Measurements from ENCODE around the gene FOXK1. TPM values are rescaled to one million over a fixed set of nuclear protein-coding genes. Genes with fewer than 3 reads are reported as not detected.

The FOXK1 gene
- total RNA-seq, 5 donors from 2014 or later (not counting 1 experiment from before 2014, with no cell fraction given) = 63.9 to 79.7 (median 74.2) TPM

GRCh38 chr7:4653771-4654170, 28.3 kb upstream of the FOXK1 start:
- Histone ChIP-seq H3K4me3 (ENCODE audit: control insufficient read depth in 1 of 2, extremely low read depth in 1 of 2, low read length in 1 of 2) (no peak overlapping the region), H3K27me3 (replicated peaks in 1 of 2; ENCODE audit: control insufficient read depth in 2 of 2, extremely low read depth in 1 of 2, insufficient read depth in 2 of 2, low read length in 1 of 2) (peaks cover 0 to 12% of the 10 kb centered on the region in 2 experiments), H3K27ac (ENCODE audit: low read length) (no peak overlapping the region), H3K36me3 (ENCODE audit: control insufficient read depth in 2 of 2, extremely low read depth in 1 of 2, insufficient read depth in 1 of 2, low read length in 1 of 2) (no peaks in the 10 kb centered on the region), H3K4me1 (ENCODE audit: control insufficient read depth in 1 of 2, extremely low read depth in 1 of 2, insufficient read depth in 2 of 2, low read length in 2 of 2) (no peaks in the 10 kb centered on the region), H3K9me3 (peaks cover 7% of the 10 kb centered on the region)
- Mint-ChIP-seq H3K27ac (no peak overlapping the region), H3K4me3 (no peak overlapping the region), H3K36me3 (peaks cover 3% of the 10 kb centered on the region), H3K9me3 (peaks cover 0 to 5% (median 0%) of the 10 kb centered on the region in 3 donors), H3K4me1 (no peaks in the 10 kb centered on the region), H3K27me3 (peaks cover 8% of the 10 kb centered on the region in 2 donors)
- DNase-seq (no peak), ATAC-seq (replicated peaks in 1 of 4) (no peak)
- CTCF ChIA-PET = interaction anchor here (0.6 to 0.7 kb wide), 2 partner anchors 57 to 1180 kb away, joined by 6 to 7 read pairs; no protein-coding TSS in a partner anchor
- POLR2A ChIA-PET = interaction anchor here in 1 of 2 donors (0.7 kb wide), 1 partner anchor 402 kb away, joined by 3 read pairs; no protein-coding TSS in a partner anchor
- no CpG with 5 or more reads among the region's 5 CpGs for WGBS (ENCODE audit: insufficient coverage)

GRCh38 chr7:4655311-4655710, 26.8 kb upstream of the FOXK1 start:
- no CpG with 5 or more reads among the region's 2 CpGs for WGBS (ENCODE audit: insufficient coverage)
- CTCF ChIA-PET = no interaction called here
- POLR2A ChIA-PET = no interaction called here
- H3K4me3 Mint-ChIP-seq = no peak overlapping the region
- H3K36me3 ChIP-seq (ENCODE audit: control insufficient read depth in 2 of 2, extremely low read depth in 1 of 2, insufficient read depth in 1 of 2, low read length in 1 of 2) = no peaks in the 10 kb centered on the region
- no peak for DNase-seq
- peaks cover 8% of the 10 kb centered on the region in 2 donors for H3K27me3 Mint-ChIP-seq
- H3K27ac ChIP-seq (ENCODE audit: low read length) = no peak overlapping the region
- no peak for ATAC-seq (replicated peaks in 1 of 4)
- peaks cover 7% of the 10 kb centered on the region for H3K36me3 Mint-ChIP-seq
- peaks cover 9% of the 10 kb centered on the region for H3K9me3 ChIP-seq
- H3K27me3 ChIP-seq (replicated peaks in 1 of 2; ENCODE audit: control insufficient read depth in 2 of 2, extremely low read depth in 1 of 2, insufficient read depth in 2 of 2, low read length in 1 of 2) = peaks cover 0 to 14% of the 10 kb centered on the region in 2 experiments
- no peaks in the 10 kb centered on the region for H3K4me1 ChIP-seq (ENCODE audit: control insufficient read depth in 1 of 2, extremely low read depth in 1 of 2, insufficient read depth in 2 of 2, low read length in 2 of 2)
- H3K9me3 Mint-ChIP-seq = peaks cover 6 to 14% (median 8%) of the 10 kb centered on the region in 3 donors
- H3K4me3 ChIP-seq (ENCODE audit: control insufficient read depth in 1 of 2, extremely low read depth in 1 of 2, low read length in 1 of 2) = no peak overlapping the region
- peaks cover 0 to 3% (median 0%) of the 10 kb centered on the region in 3 donors for H3K4me1 Mint-ChIP-seq
- no peak overlapping the region for H3K27ac Mint-ChIP-seq

GRCh38 chr7:4655896-4656295, 26.2 kb upstream of the FOXK1 start:
- peaks cover 0 to 3% (median 0%) of the 10 kb centered on the region in 3 donors for H3K4me1 Mint-ChIP-seq
- Histone ChIP-seq H3K9me3 (peaks cover 9% of the 10 kb centered on the region), H3K4me3 (ENCODE audit: control insufficient read depth in 1 of 2, extremely low read depth in 1 of 2, low read length in 1 of 2) (no peak overlapping the region), H3K4me1 (ENCODE audit: control insufficient read depth in 1 of 2, extremely low read depth in 1 of 2, insufficient read depth in 2 of 2, low read length in 2 of 2) (no peaks in the 10 kb centered on the region), H3K27ac (ENCODE audit: low read length) (no peak overlapping the region), H3K36me3 (ENCODE audit: control insufficient read depth in 2 of 2, extremely low read depth in 1 of 2, insufficient read depth in 1 of 2, low read length in 1 of 2) (no peaks in the 10 kb centered on the region), H3K27me3 (replicated peaks in 1 of 2; ENCODE audit: control insufficient read depth in 2 of 2, extremely low read depth in 1 of 2, insufficient read depth in 2 of 2, low read length in 1 of 2) (peaks cover 0 to 14% of the 10 kb centered on the region in 2 experiments)
- ChIA-PET CTCF (interaction anchor here in 1 of 2 donors (0.5 kb wide), 1 partner anchor 11 kb away, joined by 3 read pairs; no protein-coding TSS in a partner anchor), POLR2A (no interaction called here)
- no peak overlapping the region for H3K27ac Mint-ChIP-seq
- ATAC-seq (replicated peaks in 1 of 4) (no peak), DNase-seq (no peak)
- H3K36me3 Mint-ChIP-seq = peaks cover 7% of the 10 kb centered on the region
- 90% methylated on average over 2 of the region's 4 CpGs for WGBS (ENCODE audit: insufficient coverage)
- no peak overlapping the region for H3K4me3 Mint-ChIP-seq
- peaks cover 8% of the 10 kb centered on the region in 2 donors for H3K27me3 Mint-ChIP-seq
- peaks cover 6 to 15% (median 13%) of the 10 kb centered on the region in 3 donors for H3K9me3 Mint-ChIP-seq

- no peaks in the 10 kb centered on the region for H3K36me3 ChIP-seq (ENCODE audit: control insufficient read depth in 2 of 2, extremely low read depth in 1 of 2, insufficient read depth in 1 of 2, low read length in 1 of 2)
- peaks cover 9% of the 10 kb centered on the region for H3K9me3 ChIP-seq
- H3K27me3 ChIP-seq (replicated peaks in 1 of 2; ENCODE audit: control insufficient read depth in 2 of 2, extremely low read depth in 1 of 2, insufficient read depth in 2 of 2, low read length in 1 of 2) = peaks cover 0 to 14% of the 10 kb centered on the region in 2 experiments
- Mint-ChIP-seq H3K9me3 (peaks cover 6 to 15% (median 13%) of the 10 kb centered on the region in 3 donors), H3K27me3 (peaks cover 8% of the 10 kb centered on the region in 2 donors), H3K4me3 (no peak overlapping the region), H3K27ac (no peak overlapping the region), H3K4me1 (peaks cover 0 to 3% (median 0%) of the 10 kb centered on the region in 3 donors), H3K36me3 (peaks cover 7% of the 10 kb centered on the region)
- DNase-seq = no peak
- CTCF ChIA-PET = no interaction called here
- POLR2A ChIA-PET = no interaction called here
- no peak overlapping the region for H3K4me3 ChIP-seq (ENCODE audit: control insufficient read depth in 1 of 2, extremely low read depth in 1 of 2, low read length in 1 of 2)
- H3K4me1 ChIP-seq (ENCODE audit: control insufficient read depth in 1 of 2, extremely low read depth in 1 of 2, insufficient read depth in 2 of 2, low read length in 2 of 2) = no peaks in the 10 kb centered on the region
- no peak for ATAC-seq (replicated peaks in 1 of 4)
- WGBS (ENCODE audit: insufficient coverage) = 82% methylated on average over 2 of the region's 4 CpGs
- H3K27ac ChIP-seq (ENCODE audit: low read length) = no peak overlapping the region
These were observed 24.3 kb upstream of the FOXK1 start for GRCh38 chr7:4657640-4658417.

- peaks cover 7% of the 10 kb centered on the region for H3K36me3 Mint-ChIP-seq
- H3K27me3 Mint-ChIP-seq = peaks cover 8% of the 10 kb centered on the region in 2 donors
- ChIA-PET CTCF (interaction anchor here in 1 of 2 donors (0.6 kb wide), 1 partner anchor 19 kb away, joined by 5 read pairs; no protein-coding TSS in a partner anchor), POLR2A (no interaction called here)
- no peaks in the 10 kb centered on the region for H3K4me1 ChIP-seq (ENCODE audit: control insufficient read depth in 1 of 2, extremely low read depth in 1 of 2, insufficient read depth in 2 of 2, low read length in 2 of 2)
- DNase-seq (no peak), ATAC-seq (replicated peaks in 1 of 4) (no peak)
- 100% methylated on average over 1 of the region's 2 CpGs for WGBS (ENCODE audit: insufficient coverage)
- no peak overlapping the region for H3K4me3 ChIP-seq (ENCODE audit: control insufficient read depth in 1 of 2, extremely low read depth in 1 of 2, low read length in 1 of 2)
- peaks cover 0 to 3% (median 0%) of the 10 kb centered on the region in 3 donors for H3K4me1 Mint-ChIP-seq
- no peak overlapping the region for H3K4me3 Mint-ChIP-seq
- H3K27me3 ChIP-seq (replicated peaks in 1 of 2; ENCODE audit: control insufficient read depth in 2 of 2, extremely low read depth in 1 of 2, insufficient read depth in 2 of 2, low read length in 1 of 2) = peaks cover 0 to 14% of the 10 kb centered on the region in 2 experiments
- no peak overlapping the region for H3K27ac Mint-ChIP-seq
- no peaks in the 10 kb centered on the region for H3K36me3 ChIP-seq (ENCODE audit: control insufficient read depth in 2 of 2, extremely low read depth in 1 of 2, insufficient read depth in 1 of 2, low read length in 1 of 2)
- peaks cover 6 to 15% (median 13%) of the 10 kb centered on the region in 3 donors for H3K9me3 Mint-ChIP-seq
- H3K27ac ChIP-seq (ENCODE audit: low read length) = no peak overlapping the region
- H3K9me3 ChIP-seq = peaks cover 9% of the 10 kb centered on the region
These were observed 22.4 kb upstream of the FOXK1 start for GRCh38 chr7:4659551-4660286.

GRCh38 chr7:4661871-4662270, 20.2 kb upstream of the FOXK1 start:
- ChIA-PET POLR2A (interaction anchor here (0.6 to 0.8 kb wide), 3 partner anchors 30 to 39 kb away, joined by 3 to 12 read pairs (median 3); no protein-coding TSS in a partner anchor), CTCF (interaction anchor here in 1 of 2 donors (0.6 to 0.7 kb wide), 2 partner anchors 19 to 1376 kb away, joined by 3 to 4 read pairs; no protein-coding TSS in a partner anchor)
- H3K4me3 ChIP-seq (ENCODE audit: control insufficient read depth in 1 of 2, extremely low read depth in 1 of 2, low read length in 1 of 2) = no peak overlapping the region
- DNase-seq = no peak
- peaks cover 0 to 10% of the 10 kb centered on the region in 2 experiments for H3K27me3 ChIP-seq (replicated peaks in 1 of 2; ENCODE audit: control insufficient read depth in 2 of 2, extremely low read depth in 1 of 2, insufficient read depth in 2 of 2, low read length in 1 of 2)
- H3K36me3 ChIP-seq (ENCODE audit: control insufficient read depth in 2 of 2, extremely low read depth in 1 of 2, insufficient read depth in 1 of 2, low read length in 1 of 2) = no peaks in the 10 kb centered on the region
- Mint-ChIP-seq H3K4me3 (no peak overlapping the region), H3K27me3 (peaks cover 0 to 4% of the 10 kb centered on the region in 2 donors), H3K4me1 (peaks cover 0 to 3% (median 0%) of the 10 kb centered on the region in 3 donors), H3K36me3 (peaks cover 7% of the 10 kb centered on the region), H3K9me3 (peaks cover 6 to 15% (median 13%) of the 10 kb centered on the region in 3 donors), H3K27ac (no peak overlapping the region)
- WGBS (ENCODE audit: insufficient coverage) = 87% methylated on average over 3 of the region's 8 CpGs
- H3K9me3 ChIP-seq = peaks cover 9% of the 10 kb centered on the region
- no peak overlapping the region for H3K27ac ChIP-seq (ENCODE audit: low read length)
- no peaks in the 10 kb centered on the region for H3K4me1 ChIP-seq (ENCODE audit: control insufficient read depth in 1 of 2, extremely low read depth in 1 of 2, insufficient read depth in 2 of 2, low read length in 2 of 2)
- no peak for ATAC-seq (replicated peaks in 1 of 4)

Measured in T-cell (primary cell).